AG09319 (cell line): Measurements from ENCODE around the gene DNASE1L3.
A peak's percentile ranks its signal among the peaks of the same experiment; 100 is the strongest.

ENCODE experiments used
- DNase-seq: peaks from one replicate; pipeline ENCODE4 v3.0.0-alpha.2; 2010; ENCODE audit warnings: low read depth; ENCODE audit errors: extremely low read depth
- CTCF ChIP-seq: IDR thresholded peaks from 2 replicates; pipeline ENCODE4 v1.5.1; 2011; ENCODE audit warnings: low read depth, mild to moderate bottlenecking, inconsistent platforms, low read length, moderate library complexity

Gene DNASE1L3

GRCh38 chr3:58238830-58239229, 28.1 kb upstream of the DNASE1L3 start:
- TF ChIP-seq CTCF, result no peak
- DNase-seq, result no peak

- no peak for TF ChIP-seq CTCF
- DNase-seq, result no peak
Measured at GRCh38 chr3:58237941-58238681, 27.3 kb upstream of the DNASE1L3 start.

- TF ChIP-seq CTCF, result peak; percentile 23
- no peak for DNase-seq
Measured at GRCh38 chr3:58237238-58237940, 26.6 kb upstream of the DNASE1L3 start, which contains the start of gene ABHD6. Gene ABHD6, plus strand, starts transcription at chr3:58237792. Its CDS starts 18,795 bp downstream, at chr3:58256587.

GRCh38 chr3:58236527-58237237, 25.9 kb upstream of the DNASE1L3 start:
- no peak for DNase-seq
- TF ChIP-seq CTCF, result no peak

GRCh38 chr3:58235970-58236369, 25.2 kb upstream of the DNASE1L3 start:
- no peak for DNase-seq
- no peak for TF ChIP-seq CTCF

GRCh38 chr3:58234516-58234931, 23.8 kb upstream of the DNASE1L3 start:
- no peak for TF ChIP-seq CTCF
- no peak for DNase-seq

- TF ChIP-seq CTCF, result no peak
- no peak for DNase-seq
Measured at GRCh38 chr3:58231666-58232065, 20.9 kb upstream of the DNASE1L3 start.
